Activated CD4-positive, alpha-beta T cell treated with anti-CD3 and anti-CD28 coated beads for 36 hours (primary cell): ENCODE measurements around the gene MED25. TPM values are rescaled to one million over a fixed set of nuclear protein-coding genes. Genes with fewer than 3 reads are reported as not detected.
A peak's percentile ranks its signal among the peaks of the same experiment; 100 is the strongest.

ENCODE experiments used
- ATAC-seq: fragments of 200-7000 bp; cut with Tn5 transposase; one replicate; pipeline ENCODE4 v1.10.0; 2021; ENCODE audit warnings: mild to moderate bottlenecking, moderate library complexity
- CTCF ChIA-PET: fragments of 350-600 bp; sonication (Branson Sonifier 250); formaldehyde crosslinking; loops from one replicate; lab custom pipeline; 2021; ENCODE audit warnings: antibody characterized with exemption; lab: Charles Lee
- POLR2A ChIA-PET: fragments of 350-600 bp; sonication (Branson Sonifier 250); formaldehyde crosslinking; loops from one replicate; lab custom pipeline; 2021; ENCODE audit warnings: antibody characterized with exemption, inconsistent platforms; lab: Charles Lee
- DNase-seq: peaks from one replicate; pipeline ENCODE4 v3.0.0-alpha.2; 2020
- H3K27ac Mint-ChIP-seq: one replicate; pipeline ENCODE4 v1.8.0; 2021; ENCODE audit warnings: mixed read lengths
- H3K27me3 Mint-ChIP-seq: one replicate; pipeline ENCODE4 v1.8.0; 2021; ENCODE audit warnings: mixed read lengths
- H3K36me3 Mint-ChIP-seq: one replicate; pipeline ENCODE4 v1.8.0; 2021; ENCODE audit warnings: low read depth, mixed read lengths
- H3K4me1 Mint-ChIP-seq: one replicate; pipeline ENCODE4 v1.8.0; 2021; ENCODE audit warnings: mixed read lengths
- H3K4me3 Mint-ChIP-seq: one replicate; pipeline ENCODE4 v1.8.0; 2021; ENCODE audit warnings: mild to moderate bottlenecking, moderate library complexity, mixed read lengths
- H3K9me3 Mint-ChIP-seq: one replicate; pipeline ENCODE4 v1.8.0; 2021; ENCODE audit warnings: low read depth, mixed read lengths
- intact Hi-C, 2 experiments: fragments of 100-400 bp; cut with DNase I in 1 of 2; cut with micrococcal nuclease in 1 of 2; formaldehyde crosslinking; loops; one replicate each; pipeline versions ENCODE4 v1.14.2 to v1.15.1; 2022 to 2024; cut with DNase I, micrococcal nuclease
- microRNA-seq: library from miRNA; unstranded; fragments of <30 nt; microRNA quantifications from one replicate; pipeline ENCODE4 v1.2.0, GENCODE V29; 2021; ENCODE audit warnings: borderline replicate concordance
- total RNA-seq, 2 experiments: library from RNA; stranded (reverse); gene quantifications; one replicate each; pipeline ENCODE4 v1.2.3, GENCODE V29; 2021

MED25 gene
- total RNA-seq, 2 experiments from 2014 or later = 39.6 to 49.9 TPM

DNA sequence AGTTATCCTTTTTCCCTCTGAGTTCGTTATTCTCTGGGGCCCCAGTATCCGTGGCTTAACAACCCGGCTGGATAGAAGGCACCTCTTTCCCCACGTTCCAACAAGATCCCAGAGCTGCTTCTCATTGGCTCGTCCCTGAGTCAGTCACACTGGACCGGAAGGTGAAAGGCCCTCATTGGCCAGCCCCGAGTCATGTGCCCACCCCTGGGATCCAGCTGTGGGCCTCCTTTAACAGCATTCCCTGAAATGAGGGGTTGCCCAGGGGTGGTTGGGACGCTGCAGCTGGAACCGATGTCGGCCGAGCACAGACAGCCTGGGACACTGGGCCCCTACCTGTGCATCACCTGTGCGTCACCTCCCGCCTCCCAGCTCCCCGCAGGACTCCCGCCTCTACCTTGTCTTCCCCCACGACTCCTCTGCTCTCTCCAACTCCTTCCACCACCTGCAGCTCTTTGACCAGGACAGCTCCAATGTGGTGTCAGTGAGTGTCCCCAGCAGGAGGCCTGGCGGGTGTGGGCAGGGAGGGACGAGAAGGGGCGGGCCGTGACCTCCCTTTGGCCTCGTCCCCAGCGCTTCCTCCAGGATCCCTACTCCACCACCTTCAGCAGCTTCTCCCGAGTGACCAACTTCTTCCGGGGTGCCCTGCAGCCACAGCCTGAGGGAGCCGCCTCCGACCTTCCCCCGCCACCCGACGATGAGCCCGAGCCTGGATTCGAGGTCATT is 63.7 kb downstream of the MED25 start:
- Mint-ChIP-seq H3K4me1 (peaks cover 14% of the 10 kb centered on the region), H3K27ac (no peak overlapping the region), H3K36me3 (peaks cover 47% of the 10 kb centered on the region), H3K27me3 (no peaks in the 10 kb centered on the region), H3K9me3 (no peaks in the 10 kb centered on the region), H3K4me3 (no peak overlapping the region)
- ChIA-PET CTCF (interaction anchor here (0.6 kb wide), 1 partner anchor 66 kb away, joined by 3 read pairs; no protein-coding TSS in a partner anchor), POLR2A (no interaction called here)
- DNase-seq (no peak), ATAC-seq (no peak)
- intact Hi-C loops = no loop called here

DNA sequence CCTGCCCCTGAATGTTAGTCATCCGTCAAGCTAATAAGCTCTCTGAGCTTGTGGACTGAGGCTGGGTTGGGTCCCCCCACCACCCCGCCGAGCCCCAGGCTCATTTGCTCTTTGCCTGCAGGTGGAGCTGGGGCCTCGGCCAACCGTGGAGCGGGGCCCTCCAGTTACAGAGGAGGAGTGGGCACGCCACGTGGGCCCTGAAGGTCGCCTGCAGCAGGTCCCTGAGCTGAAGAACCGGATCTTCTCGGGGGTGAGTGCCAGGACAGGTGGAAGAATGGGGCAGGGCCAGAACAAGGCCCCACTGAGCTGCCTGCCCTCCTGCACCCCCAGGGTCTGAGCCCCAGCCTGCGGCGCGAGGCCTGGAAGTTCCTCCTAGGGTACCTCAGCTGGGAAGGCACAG is 64.6 kb downstream of the MED25 start:
- H3K4me3 Mint-ChIP-seq = no peak overlapping the region
- ChIA-PET POLR2A (no interaction called here), CTCF (interaction anchor here (0.6 kb wide), 1 partner anchor 65 kb away, joined by 3 read pairs; no protein-coding TSS in a partner anchor)
- DNase-seq (no peak), ATAC-seq (no peak)
- peaks cover 47% of the 10 kb centered on the region for H3K36me3 Mint-ChIP-seq
- no peak overlapping the region for H3K27ac Mint-ChIP-seq
- H3K27me3 Mint-ChIP-seq = no peaks in the 10 kb centered on the region
- intact Hi-C loops = no loop called here
- peaks cover 14% of the 10 kb centered on the region for H3K4me1 Mint-ChIP-seq
- H3K9me3 Mint-ChIP-seq = no peaks in the 10 kb centered on the region

DNA sequence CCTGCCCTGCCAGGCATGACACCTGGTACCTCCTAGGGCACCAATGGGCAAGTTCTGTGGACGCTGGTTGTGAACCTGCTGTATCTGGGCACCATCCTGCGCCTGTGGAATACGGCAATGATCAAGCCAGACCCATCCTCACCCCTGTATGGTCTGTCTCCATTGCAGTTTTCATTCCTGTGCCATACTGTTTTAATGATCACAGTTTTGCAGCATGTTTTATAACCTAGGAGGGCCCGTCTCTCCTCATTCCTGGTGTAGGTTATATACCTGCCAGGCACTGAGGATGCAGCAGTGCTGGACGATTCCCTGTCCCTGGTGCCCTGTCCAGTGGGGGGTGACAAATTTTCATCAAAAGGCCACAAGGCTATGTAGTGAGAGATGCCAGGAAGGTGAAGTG is 65.0 kb downstream of the MED25 start:
- Mint-ChIP-seq H3K36me3 (peaks cover 45% of the 10 kb centered on the region), H3K27me3 (no peaks in the 10 kb centered on the region), H3K9me3 (no peaks in the 10 kb centered on the region), H3K4me1 (peaks cover 12% of the 10 kb centered on the region), H3K27ac (peak overlapping the region; percentile 2), H3K4me3 (no peak overlapping the region)
- intact Hi-C loops = no loop called here
- CTCF ChIA-PET = no interaction called here
- DNase-seq = no peak
- POLR2A ChIA-PET = no interaction called here
- ATAC-seq = no peak

DNA sequence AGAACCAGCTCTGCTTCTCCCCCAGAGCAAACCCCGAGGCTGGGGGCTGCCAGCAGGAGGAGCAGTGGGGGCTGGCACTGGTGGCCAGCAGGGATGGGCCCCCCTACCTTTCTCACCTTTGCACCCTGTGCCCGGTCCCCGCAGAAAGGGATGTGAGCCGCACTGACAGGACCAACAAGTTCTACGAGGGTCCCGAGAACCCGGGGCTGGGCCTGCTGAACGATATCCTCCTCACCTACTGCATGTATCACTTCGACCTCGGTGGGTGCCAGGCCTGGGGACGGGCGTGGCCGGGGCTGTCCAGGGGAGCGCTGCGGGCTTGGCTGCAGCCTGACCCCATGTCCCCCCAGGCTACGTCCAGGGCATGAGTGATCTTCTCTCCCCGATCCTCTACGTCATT is 66.0 kb downstream of the MED25 start:
- Mint-ChIP-seq H3K4me3 (no peak overlapping the region), H3K4me1 (peaks cover 4% of the 10 kb centered on the region), H3K27ac (no peak overlapping the region), H3K27me3 (no peaks in the 10 kb centered on the region), H3K9me3 (no peaks in the 10 kb centered on the region), H3K36me3 (peaks cover 44% of the 10 kb centered on the region)
- DNase-seq (no peak), ATAC-seq (no peak)
- ChIA-PET CTCF (no interaction called here), POLR2A (interaction anchor here (0.6 to 0.7 kb wide), 2 partner anchors 46 to 245 kb away, joined by 3 read pairs; no protein-coding TSS in a partner anchor)
- intact Hi-C loops = no loop called here

DNA sequence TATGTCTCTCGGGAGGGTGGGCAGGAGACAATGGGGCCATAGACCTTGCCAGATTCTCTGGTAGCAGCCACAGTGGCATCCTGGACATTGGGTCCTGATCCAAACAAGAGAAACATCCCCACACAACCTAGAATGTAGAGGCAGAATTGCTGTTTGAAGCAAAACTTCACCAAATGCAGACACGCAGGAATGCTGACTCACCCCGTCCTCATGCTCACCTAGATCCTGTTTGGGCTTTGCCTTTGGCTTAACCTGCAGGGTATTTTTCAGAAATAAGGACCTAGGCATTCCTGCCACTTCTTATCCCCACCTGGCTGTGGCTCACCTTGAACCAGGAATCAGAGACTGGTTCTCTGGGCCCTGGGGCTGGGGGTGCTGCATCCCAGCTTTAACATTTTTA is 66.7 kb downstream of the MED25 start:
- ATAC-seq (no peak), DNase-seq (no peak)
- peaks cover 46% of the 10 kb centered on the region for H3K36me3 Mint-ChIP-seq
- ChIA-PET CTCF (no interaction called here), POLR2A (interaction anchor here (0.7 kb wide), 1 partner anchor 45 kb away, joined by 3 read pairs; no protein-coding TSS in a partner anchor)
- H3K4me1 Mint-ChIP-seq = peaks cover 3% of the 10 kb centered on the region
- no peak overlapping the region for H3K4me3 Mint-ChIP-seq
- intact Hi-C loops = no loop called here
- no peaks in the 10 kb centered on the region for H3K9me3 Mint-ChIP-seq
- H3K27ac Mint-ChIP-seq = peak overlapping the region; percentile 19
- no peaks in the 10 kb centered on the region for H3K27me3 Mint-ChIP-seq

Small RNA genes lying within 50 kb of the gene (microRNA-seq; reads per million reads assigned to microRNA genes)
- gene MIR4749 (4.9 reads per million, percentile 13 among the genes with 10 or more reads in this experiment), gene MIR6799 (2.5 reads per million), gene MIR6800 (1.8 reads per million)

Other genes starting within 250 kb of the MED25 start
- 10 to 100 TPM; 71.4 to 73.1 TPM for gene NOSIP, start 237.7 kb upstream of the MED25 start, total RNA-seq
- gene PRRG2, start 237.0 kb upstream of the MED25 start, total RNA-seq = 1 to 10 TPM in 1 of 2 experiments, under 1 TPM in 1; 0.81 to 1.6 TPM
- 10 to 100 TPM; 21.0 to 22.7 TPM for gene PRR12, start 227.1 kb upstream of the MED25 start, total RNA-seq
- gene RRAS, start 178.1 kb upstream of the MED25 start, total RNA-seq = 10 to 100 TPM in 1 of 2 experiments, 1 to 10 TPM in 1; 9.7 to 11.7 TPM
- 10 to 100 TPM; 43.3 to 64.0 TPM for gene SCAF1, start 176.1 kb upstream of the MED25 start, total RNA-seq
- gene IRF3, start 152.4 kb upstream of the MED25 start, total RNA-seq = 100 to 1,000 TPM; 123 to 125 TPM
- 10 to 100 TPM; 79.6 to 93.8 TPM for gene BCL2L12, start 152.4 kb upstream of the MED25 start, total RNA-seq
- gene PRMT1, start 141.0 kb upstream of the MED25 start, total RNA-seq = 100 to 1,000 TPM; 384 to 448 TPM
- gene ADM5, start 128.7 kb upstream of the MED25 start, total RNA-seq = 1 to 10 TPM; 4.1 to 4.4 TPM
- gene CPT1C, start 127.2 kb upstream of the MED25 start, total RNA-seq = 1 to 10 TPM; 1.1 to 1.6 TPM
- 1 to 10 TPM; 1.9 to 2.1 TPM for gene TSKS, start 55.0 kb upstream of the MED25 start, total RNA-seq
- 100 to 1,000 TPM in 1 of 2 experiments, 10 to 100 TPM in 1; 79.4 to 102 TPM for gene AP2A1, start 51.3 kb upstream of the MED25 start, total RNA-seq
- 10 to 100 TPM; 15.6 to 18.8 TPM for gene FUZ, start 5.0 kb upstream of the MED25 start, total RNA-seq
- 100 to 1,000 TPM in 1 of 2 experiments, 10 to 100 TPM in 1; 76.9 to 104 TPM for gene PTOV1, start 32.9 kb downstream of the MED25 start, total RNA-seq
- gene PNKP, start 49.3 kb downstream of the MED25 start, total RNA-seq = 10 to 100 TPM; 59.5 to 65.7 TPM
- gene AKT1S1, start 59.1 kb downstream of the MED25 start, total RNA-seq = 10 to 100 TPM; 16.1 to 20.3 TPM
- gene TBC1D17, start 59.4 kb downstream of the MED25 start, total RNA-seq = 10 to 100 TPM; 29.1 to 29.6 TPM
- gene IL4I1, start 78.6 kb downstream of the MED25 start, total RNA-seq = 10 to 100 TPM; 21.2 to 22.2 TPM
- gene ATF5, start 110.9 kb downstream of the MED25 start, total RNA-seq = 10 to 100 TPM; 12.5 to 14.1 TPM
- gene NUP62, start 111.2 kb downstream of the MED25 start, total RNA-seq = 100 to 1,000 TPM; 127 to 188 TPM
- not detected for gene SIGLEC11, start 142.9 kb downstream of the MED25 start, total RNA-seq
- 10 to 100 TPM; 52.4 to 61.2 TPM for gene VRK3, start 207.1 kb downstream of the MED25 start, total RNA-seq
- gene ZNF473, start 207.7 kb downstream of the MED25 start, total RNA-seq = 10 to 100 TPM; 10.9 to 12.5 TPM